Iris pigment epithelial cell (primary cell): Measurements from ENCODE around the gene SLC12A7.
"Not testable (repeated sequence)": the region's sequence is repeated elsewhere in the genome, so short reads cannot be mapped to it uniquely, and the experiment has no call there.

Experiments
- DNase-seq: peaks from one replicate; pipeline ENCODE4 v3.0.0-alpha.2; 2011; ENCODE audit warnings: low read depth

The SLC12A7 gene

DNA sequence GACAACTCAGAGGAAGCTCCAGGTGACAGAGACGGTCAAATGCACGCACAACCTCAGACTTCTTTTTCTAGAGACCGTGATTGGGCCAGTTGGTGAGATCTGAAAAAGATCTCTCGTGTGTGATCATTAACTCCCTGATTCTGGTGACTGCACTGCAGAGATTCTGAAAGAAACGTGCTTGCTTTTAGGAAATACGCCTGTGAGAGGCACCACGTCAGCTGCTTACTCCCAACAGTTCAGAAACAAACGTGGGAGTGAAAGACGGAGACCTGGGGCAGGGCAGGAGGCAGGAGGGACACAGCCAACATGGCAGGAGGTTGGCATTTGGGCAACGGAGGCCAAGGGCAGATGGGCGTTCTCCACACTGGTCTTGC is 15.9 kb downstream of the SLC12A7 start:
- no peak for DNase-seq

DNA sequence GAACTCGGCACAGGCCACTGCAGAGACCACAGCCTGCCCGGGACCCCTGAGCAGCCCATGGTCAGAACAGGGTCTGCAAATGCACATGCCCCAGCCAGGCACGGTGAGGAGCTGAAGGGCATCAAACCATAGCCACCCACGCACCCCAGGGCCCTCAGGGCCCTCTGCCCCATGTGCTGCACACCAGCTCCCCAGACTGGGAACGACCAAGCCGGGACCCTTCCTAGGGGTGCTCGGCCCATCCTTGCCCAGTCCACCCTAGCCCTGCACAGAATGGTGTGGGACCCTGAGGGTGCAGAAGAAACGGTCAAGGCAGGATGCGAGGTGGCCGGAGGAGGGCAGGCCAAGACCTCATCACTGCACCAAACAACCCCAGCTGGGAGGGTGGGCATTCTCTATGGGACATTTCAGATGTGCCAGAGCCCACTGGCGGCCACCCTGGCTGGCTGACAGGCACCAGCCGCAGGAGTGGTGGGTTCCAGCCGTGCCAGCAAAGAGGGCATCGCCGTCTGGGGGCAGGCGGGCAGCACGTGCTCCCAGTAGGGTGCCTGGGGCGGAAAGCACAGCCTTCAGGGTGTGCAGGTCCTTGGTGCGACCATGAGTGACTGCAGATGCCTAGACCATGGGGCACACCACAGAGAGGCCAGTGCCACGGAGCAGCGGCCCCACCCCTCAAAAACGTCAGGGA is 16.4 kb downstream of the SLC12A7 start:
- no peak for DNase-seq

DNA sequence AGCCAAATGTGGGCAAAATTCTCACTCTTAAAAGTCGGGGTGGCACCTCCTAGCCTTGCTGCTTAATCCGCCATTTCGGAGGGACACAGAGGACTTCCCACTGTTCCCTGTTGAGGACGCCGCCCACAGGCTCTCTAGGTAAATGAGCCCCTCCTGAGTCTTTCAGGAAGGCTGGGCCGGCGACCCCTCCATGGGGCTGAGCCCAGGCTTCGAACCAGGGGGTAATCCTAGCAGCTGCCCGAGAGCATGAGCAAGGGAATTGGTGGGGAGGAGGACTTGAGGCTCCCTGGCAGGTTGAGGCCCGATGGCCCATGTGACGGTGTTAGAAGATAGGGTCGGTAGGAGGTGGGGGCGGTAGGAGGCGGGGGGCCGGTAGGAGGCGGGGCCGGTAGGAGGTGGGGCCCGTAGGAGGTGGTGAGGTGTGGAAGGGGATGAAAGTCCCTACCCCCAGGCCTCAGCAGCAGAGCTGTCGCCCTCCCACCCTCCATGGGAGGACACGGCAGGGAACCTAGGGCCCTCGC is 17.1 kb downstream of the SLC12A7 start:
- DNase-seq: no peak

DNA sequence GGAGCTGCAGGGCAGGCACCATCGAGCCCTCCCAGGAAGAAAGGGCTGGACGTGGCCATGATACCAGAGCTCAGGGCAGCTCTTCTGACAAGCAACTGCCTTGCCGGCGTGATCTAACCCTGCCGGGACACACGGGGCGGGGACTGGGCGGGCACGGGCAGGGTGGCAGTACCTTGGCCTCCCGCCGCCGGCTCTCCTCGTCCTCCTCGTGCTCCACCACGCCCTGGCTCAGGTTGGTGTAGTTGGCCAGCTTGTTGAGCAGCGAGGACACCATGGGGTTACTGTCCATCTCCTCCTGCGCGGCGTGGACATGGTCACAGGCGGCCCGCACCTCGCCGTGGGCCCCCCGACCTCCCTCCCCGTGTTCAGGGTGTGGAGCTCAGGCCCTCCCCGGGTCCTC is 18.5 kb downstream of the SLC12A7 start:
- no peak for DNase-seq

DNA sequence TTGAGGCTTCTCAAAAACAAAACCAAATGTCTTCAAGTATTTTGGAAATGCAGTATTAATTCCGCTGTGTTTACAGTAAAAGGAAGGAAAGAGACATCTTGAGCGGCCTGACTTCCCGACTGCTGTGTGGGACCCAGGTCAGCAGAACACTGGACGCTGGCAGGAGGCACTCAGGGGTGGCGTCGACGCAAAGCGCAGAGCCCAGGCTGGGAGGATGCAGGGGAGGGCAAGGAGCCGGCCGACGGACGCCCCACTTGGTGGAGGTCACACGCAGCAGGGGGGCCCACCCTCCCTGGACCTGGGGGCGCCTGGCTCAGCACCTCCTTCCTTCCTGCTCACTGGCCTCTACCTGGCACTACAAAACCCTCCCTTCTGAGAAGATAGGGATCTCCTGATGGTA is 19.7 kb downstream of the SLC12A7 start:
- DNase-seq: no peak

DNA sequence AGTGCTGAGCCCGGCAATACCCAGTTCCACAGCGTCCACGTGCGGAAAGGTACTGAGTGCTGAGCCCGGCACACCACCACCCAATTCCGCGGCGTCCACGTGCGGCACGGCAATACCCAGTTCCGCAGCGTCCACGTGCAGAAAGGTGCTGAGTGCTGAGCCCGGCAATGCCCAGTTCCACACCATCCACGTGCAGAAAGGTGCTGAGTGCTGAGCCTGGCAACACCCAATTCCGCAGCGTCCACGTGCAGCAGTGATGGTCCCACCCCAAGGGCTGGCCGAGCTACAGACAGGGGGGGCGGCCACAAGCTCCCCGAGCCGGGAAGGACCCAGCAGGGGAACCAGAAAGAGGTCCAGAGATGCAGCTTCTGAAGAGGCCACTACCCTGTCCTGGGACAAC is 20.2 kb downstream of the SLC12A7 start:
- no peak for DNase-seq

DNA sequence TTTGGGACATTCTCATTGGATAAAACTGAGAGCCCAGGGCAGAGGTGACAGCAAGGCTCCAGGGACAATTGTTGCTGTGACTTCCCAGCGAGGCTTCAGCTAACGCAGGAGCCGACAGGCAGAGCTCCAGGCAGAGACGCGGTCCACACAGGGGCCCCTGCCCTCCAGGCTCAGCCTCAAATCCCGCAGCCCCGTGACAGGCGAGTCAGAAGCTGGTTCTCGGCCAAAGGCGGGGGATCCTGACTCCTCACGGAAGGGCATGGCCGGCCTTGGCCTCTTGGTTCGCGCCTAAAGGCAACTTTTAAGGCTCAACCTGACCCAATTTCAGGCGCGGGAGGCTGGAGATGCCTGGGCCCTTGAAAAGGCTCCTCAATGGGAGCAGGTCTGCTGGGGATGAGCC is 21.3 kb downstream of the SLC12A7 start:
- DNase-seq: no peak

DNA sequence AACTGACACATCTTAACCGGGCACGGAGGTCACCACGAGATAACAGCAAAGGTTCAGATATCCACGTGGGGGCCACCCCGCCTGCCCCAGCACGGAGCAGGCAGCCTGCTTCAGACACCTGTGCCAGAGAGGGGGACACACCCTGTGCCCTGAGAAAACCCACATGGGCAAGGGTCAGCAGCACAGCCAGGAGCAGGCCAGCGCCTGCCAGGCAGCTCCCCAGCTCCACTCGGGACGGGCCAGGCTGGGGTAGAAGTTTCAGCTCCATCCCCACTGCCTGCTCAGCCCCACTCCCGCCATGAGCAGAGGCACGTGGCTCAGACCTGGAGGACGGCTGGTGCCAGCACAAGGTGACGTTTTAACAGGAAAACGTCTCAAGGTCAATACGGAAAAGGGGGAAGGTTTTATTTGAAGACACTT is 22.2 kb downstream of the SLC12A7 start:
- no peak for DNase-seq

DNA sequence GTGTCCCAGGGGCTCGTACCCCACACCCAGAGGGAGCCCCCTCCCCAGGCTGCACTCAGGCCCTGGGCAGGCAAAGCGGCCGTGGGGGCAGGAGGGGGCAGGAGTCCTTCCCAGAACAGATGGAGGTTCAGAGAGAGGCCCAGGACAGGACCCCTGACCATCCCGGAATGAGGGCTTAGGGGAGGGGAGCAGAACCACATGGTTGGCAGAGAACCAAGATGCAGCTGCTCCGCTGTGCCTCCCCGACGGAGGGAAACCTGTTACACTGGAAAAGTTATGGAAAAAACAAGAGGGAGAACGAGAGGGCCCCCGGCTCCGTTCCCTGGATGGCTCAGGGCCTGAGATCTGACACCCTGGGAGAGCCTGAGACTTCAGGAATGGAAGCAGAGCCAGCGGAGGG is 22.7 kb downstream of the SLC12A7 start:
- no peak for DNase-seq

DNA sequence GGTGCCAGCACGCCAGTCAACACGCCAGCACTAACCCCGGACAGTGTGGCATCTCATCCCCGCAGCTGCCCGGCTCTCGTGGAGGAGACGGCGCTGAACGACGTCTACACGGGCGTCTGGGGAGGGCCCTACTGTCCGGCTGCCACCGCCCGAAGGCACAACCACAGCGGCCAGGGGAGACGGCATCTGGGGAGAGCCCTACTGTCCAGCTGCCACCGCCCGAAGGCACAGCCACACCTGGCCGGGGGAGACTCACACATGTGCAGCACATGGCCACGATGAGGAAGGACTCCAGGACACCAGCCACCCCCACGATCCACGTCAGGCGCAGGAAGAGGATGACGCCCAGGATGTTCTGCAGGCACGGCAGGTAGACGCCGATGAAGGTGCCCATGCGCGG is 23.1 kb downstream of the SLC12A7 start:
- DNase-seq: no peak

DNA sequence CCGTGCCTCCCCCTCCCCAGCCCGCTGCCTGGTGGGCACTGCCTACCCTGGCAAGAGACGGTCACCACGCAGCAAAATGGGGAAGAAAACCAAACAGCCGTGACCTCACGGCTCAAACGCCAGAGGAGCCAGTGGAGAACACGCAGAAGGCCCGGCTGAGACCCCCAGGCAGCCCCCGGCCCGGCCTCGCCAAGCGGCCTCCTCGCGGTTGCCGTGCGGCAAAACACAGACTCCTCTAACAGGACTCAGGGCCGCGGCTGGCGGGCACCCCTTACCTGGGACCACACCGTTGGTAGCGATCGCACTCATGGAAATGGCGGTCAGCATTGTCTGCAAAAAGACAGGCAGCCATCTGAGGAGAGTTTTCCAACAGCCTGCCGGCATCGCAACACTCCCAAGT is 23.8 kb downstream of the SLC12A7 start:
- DNase-seq: no peak

DNA sequence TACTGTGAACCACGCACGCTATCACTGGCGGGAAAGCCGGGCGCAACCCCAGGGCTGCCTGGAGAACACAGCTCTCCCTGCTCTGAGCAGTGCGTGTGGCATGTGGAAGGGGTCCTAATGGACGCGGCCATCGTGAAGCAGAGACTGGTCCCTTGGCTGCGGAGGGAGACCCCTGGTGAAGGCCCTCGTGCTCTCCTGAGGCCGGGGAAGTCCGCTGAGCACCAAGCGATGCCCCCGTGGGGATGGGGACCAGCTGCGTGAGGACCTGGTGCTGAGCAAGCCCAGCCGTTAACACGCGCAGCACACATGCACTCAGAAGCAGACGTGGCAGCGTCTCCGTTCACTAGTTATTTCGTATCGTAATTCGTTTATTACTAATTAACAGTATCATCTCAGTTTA is 24.4 kb downstream of the SLC12A7 start:
- no peak for DNase-seq

DNA sequence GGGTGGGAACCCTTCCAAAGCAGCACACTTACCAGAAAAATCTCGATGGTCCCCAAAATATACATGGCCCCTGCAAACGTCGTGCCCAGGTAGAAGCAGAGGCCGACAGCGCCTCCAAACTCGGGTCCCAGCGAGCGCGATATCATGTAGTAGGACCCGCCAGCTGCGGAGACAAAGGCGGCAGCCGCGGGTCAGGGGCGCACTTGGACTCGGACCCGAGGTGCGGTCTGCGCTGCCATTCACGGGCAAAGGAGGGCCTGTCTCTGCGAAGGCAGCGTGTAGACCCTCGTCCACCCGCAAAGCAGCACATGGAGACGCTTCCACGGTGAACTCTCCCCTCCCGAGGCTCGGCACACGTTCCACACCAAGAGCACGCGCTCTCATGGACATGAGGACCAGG is 25.0 kb downstream of the SLC12A7 start:
- DNase-seq: no peak

DNA sequence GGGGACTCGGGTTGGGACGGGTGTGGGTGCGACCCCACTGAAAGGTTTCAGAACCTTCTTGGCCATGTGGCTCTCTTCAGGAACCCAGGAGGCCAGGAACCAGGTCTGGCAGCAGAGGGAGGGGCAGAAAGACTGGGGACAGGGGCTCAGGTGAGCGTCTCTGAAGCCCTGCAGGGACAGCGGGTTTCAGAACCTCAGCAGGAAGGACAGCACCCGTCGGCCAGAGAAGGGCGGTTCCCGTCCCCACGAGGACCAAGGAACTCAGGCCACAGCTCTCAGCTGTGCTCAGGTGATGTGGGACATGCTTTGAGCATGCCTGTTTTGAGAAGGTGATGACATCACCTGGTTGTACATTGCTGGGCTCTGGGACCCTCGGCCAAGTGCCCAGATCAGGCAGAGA is 25.7 kb downstream of the SLC12A7 start:
- DNase-seq: no peak

DNA sequence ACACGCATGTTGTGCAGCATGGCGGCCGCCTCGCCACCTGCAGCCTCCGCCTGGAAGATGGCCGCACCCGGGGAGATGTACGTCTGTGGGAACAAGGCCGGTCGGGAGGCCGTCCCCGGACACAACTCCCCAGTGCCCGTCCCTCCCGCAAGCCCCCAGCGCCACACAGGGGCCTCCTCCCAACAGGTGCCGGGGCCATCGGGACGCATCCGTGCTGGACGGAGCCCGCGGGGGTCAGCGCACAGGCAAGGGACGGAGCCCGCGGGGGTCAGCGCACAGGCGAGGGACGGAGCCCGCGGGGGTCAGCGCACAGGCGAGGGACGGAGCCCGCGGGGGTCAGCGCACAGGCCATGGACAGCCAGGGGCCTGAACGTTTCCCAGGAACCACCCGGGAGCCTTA is 26.5 kb downstream of the SLC12A7 start:
- no peak for DNase-seq

DNA sequence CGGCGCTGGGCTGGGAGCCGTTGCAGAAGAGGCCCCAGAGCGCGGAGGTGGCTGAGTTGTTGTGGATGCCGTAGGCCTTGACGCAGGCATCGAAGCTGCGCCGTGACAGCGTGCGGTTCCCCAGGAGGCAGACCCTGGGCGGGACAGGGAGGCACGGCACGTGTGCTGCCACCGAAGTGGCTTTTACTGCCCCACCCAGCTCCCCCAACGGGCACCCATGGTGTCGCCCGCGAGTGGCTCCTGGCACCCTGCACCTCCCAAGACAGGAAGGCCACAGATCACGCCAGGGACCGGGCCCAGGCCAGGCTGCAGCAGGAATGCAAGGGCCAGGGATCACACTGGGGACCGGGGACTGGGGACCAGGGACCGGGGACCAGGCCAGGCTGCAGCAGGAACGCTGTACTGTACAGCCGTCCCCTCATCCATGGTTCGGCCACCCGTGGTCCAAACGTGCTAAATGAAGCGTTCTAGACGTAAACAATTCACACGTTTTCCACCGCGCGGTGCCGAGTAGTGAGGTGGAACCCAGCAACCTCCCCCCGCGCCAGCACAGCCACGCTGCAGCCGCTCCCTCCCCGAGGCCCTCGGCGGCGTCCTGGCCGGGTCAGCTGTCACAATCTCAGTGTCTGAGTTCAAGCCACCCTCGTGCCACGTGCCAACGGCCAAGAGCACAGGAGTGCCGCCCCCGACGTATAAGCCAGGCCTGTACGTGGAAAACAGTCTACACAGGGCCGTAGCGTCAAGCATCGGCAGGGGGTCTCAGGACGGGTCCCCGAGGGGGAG is 27.8 kb downstream of the SLC12A7 start:
- no peak for DNase-seq

DNA sequence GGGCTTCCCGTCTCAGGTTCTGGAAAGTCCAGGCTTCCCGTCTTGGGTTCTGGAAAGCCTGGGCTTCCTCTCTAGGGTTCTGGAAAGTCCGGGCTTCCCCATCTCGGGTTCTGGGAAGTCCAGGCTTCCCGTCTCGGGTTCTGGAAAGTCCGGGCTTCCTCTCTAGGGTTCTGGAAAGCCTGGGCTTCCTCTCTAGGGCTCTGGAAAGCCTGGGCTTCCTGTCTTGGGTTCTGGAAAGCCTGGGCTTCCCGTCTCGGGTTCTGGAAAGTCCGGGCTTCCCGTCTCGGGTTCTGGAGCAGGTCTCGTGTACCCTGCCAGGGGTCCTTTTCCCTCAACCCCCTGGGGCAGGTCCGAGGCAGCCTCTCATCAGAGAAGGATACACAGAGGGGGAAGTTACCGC is 28.8 kb downstream of the SLC12A7 start:
- DNase-seq: not testable (repeated sequence)

DNA sequence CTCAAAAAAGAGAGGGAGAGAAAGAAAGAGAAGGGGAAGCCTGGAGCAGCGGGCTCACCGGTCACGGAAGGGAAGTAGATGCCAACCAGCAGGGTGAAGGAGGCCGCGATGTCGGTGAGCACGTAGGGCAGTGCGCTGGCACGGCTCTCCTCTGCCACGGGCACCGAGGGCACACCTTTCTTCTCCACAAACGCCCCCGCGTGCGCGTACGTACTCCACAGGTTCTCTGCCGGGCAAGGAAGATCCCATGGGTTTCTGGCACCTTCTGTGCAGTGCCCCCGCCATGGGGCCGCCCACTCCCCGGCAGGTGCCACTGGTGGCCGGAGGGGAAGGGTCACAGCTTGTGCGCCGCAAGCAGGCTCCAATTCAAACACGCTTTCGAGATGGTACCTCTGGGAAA is 30.3 kb downstream of the SLC12A7 start:
- DNase-seq: no peak

DNA sequence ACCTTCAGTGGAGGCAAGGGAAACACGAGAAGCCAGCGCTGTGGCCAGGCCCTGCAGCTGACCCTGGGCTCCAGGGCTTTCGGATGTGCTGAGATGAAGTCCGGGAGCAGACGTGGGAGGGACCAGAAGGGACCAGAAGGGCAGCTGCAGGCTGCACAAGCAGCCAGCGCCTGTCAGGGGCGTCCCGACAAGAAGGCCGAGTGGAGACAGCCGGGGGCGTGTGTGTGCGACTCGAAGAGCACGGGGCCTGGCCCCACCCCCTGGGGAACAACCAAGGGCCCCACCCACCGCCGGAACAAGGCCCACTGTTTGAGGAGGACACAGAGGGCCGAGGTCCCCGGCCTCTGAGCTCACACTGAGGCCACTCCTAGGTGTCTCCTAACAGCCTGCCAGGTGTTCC is 31.4 kb downstream of the SLC12A7 start:
- DNase-seq: no peak

DNA sequence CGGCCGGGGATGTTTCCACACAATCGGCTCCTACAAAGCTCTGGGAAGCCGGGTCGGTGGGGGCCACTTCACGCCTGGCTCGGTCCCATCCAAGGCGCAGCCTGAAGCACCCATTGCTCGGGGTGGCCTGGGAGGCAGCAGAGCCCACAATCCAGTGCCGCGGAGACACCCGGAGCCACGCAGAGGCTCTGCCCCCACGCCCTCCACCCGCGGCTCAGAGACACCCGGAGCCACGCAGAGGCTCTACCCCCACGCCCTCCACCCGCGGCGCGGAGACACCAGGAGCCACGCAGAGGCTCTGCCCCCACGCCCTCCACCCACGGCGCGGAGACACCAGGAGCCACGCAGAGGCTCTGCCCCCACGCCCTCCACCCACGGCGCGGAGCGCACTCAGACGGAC is 31.9 kb downstream of the SLC12A7 start:
- DNase-seq: no peak

DNA sequence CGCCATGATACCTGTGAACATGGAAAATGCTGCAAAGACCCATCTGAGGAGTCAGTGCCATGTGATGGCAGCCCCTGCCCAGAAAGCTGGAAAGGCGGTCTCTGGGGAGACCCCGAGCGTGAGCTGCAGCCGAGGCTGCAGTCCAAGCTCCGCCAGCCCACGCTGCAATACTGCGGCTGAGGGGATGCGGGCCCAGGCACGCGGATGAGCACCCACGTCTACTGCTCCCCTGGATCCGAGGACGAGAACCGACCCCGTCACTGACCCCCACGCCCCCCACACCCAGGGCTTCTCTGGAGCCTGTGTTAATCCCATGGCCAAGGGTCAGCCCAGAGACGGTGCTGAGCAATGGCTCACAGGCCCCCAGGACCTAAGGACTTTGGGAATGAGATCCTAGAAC is 32.4 kb downstream of the SLC12A7 start:
- no peak for DNase-seq

DNA sequence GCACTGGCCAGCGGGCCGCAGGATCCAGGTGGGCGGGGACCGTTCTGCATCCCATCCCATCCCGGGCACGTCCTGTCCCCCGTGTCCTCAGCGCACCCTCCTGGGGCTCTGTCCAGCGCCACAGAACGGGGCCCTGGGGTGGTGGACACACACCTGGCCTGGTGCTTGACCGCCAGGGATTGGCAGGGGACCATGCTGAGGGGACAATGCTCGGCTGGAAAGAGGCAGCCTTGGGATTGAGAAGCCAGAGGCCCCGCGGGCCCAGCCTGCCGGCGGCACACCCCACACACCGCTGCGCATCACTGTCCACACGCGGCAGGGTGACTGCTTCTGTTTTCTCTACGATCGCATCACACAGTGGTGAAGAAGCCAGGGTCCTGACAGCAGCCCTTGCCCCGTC is 33.0 kb downstream of the SLC12A7 start:
- no peak for DNase-seq

DNA sequence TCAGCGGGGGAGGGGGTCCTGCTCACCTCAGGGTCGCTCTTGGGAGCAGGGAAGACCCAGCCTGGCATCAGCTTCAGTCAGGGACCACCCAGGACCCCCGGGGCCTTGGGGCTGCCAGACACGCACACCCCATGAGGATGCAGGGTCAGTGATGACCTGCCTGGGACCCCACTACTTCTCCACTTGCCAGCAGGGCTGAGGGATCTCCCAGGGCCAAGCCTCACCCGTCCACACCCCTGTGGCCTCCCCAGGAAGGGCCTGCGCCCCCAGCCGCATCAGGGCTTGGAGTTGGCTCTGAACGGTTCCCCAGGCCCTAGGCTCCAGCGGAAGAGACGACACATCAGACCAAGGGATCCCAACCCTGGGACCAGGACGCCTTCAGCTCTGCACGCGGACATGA is 33.7 kb downstream of the SLC12A7 start:
- no peak for DNase-seq
